Measurements from ENCODE around the gene XRCC6. TPM values are rescaled to one million over a fixed set of nuclear protein-coding genes. Genes with fewer than 3 reads are reported as not detected.
A peak's percentile ranks its signal among the peaks of the same experiment; 100 is the strongest.

The XRCC6 gene
- total RNA-seq, 2 donors from 2014 or later = 283 to 423 TPM

- ATAC-seq (peak; percentile 14 to 27), DNase-seq (ENCODE audit: low spot score in 2 of 2) (no peak)
- Mint-ChIP-seq H3K9me3 (no peaks in the 10 kb centered on the region), H3K36me3 (peaks cover 18 to 20% of the 10 kb centered on the region in 2 donors), H3K27ac (peak overlapping the region; percentile 93 to 99)
These were observed 66.8 kb downstream of the XRCC6 start for GRCh38 chr22:41687901-41688364.

- H3K36me3 Mint-ChIP-seq = peaks cover 18 to 20% of the 10 kb centered on the region in 2 donors
- ATAC-seq (peak; percentile 98 to 99), DNase-seq (ENCODE audit: low spot score in 2 of 2) (peak; percentile 90 to 93)
- peak within 1 kb of the TSS; percentile 93 to 99 for H3K27ac Mint-ChIP-seq
- no peaks in the 10 kb centered on the region for H3K9me3 Mint-ChIP-seq
These were observed 67.5 kb downstream of the XRCC6 start, which contains the start of gene SNU13 for GRCh38 chr22:41688365-41689211. Gene SNU13, minus strand, starts transcription at chr22:41688867. Its CDS starts 71 bp downstream, at chr22:41688796.

- peak overlapping the region in 1 of 2 donors; percentile 93 for H3K27ac Mint-ChIP-seq
These were observed 69.4 kb downstream of the XRCC6 start for GRCh38 chr22:41690476-41690875.

GRCh38 chr22:41695211-41695610, 74.1 kb downstream of the XRCC6 start:
- DNase-seq (ENCODE audit: low spot score in 2 of 2) (no peak), ATAC-seq (no peak)
- no peak overlapping the region for H3K27ac Mint-ChIP-seq
- no peaks in the 10 kb centered on the region for H3K36me3 Mint-ChIP-seq
- H3K9me3 Mint-ChIP-seq = no peaks in the 10 kb centered on the region

More at GRCh38 chr22:41690476-41690875, 69.4 kb downstream of the XRCC6 start:
- ATAC-seq (no peak), DNase-seq (ENCODE audit: low spot score in 2 of 2) (no peak)
- no peaks in the 10 kb centered on the region for H3K9me3 Mint-ChIP-seq
- peaks cover 18 to 20% of the 10 kb centered on the region in 2 donors for H3K36me3 Mint-ChIP-seq

GRCh38 chr22:41696703-41697102, 75.6 kb downstream of the XRCC6 start:
- Mint-ChIP-seq H3K36me3 (no peaks in the 10 kb centered on the region), H3K9me3 (no peaks in the 10 kb centered on the region), H3K27ac (peak overlapping the region in 1 of 2 donors; percentile 63)
- no peak for DNase-seq (ENCODE audit: low spot score in 2 of 2)
- peak; percentile 8 to 18 for ATAC-seq

- Mint-ChIP-seq H3K9me3 (no peaks in the 10 kb centered on the region), H3K36me3 (no peaks in the 10 kb centered on the region), H3K27ac (no peak overlapping the region)
- ATAC-seq = peak; percentile 79 to 89
- peak; percentile 89 to 97 for DNase-seq (ENCODE audit: low spot score in 2 of 2)
These were observed 76.2 kb downstream of the XRCC6 start for GRCh38 chr22:41697126-41697775.

GRCh38 chr22:41699264-41700107, 78.4 kb downstream of the XRCC6 start, which contains the start of gene MEI1:
Gene MEI1, plus strand, starts transcription at chr22:41699503. Its CDS starts 36 bp downstream, at chr22:41699539.
- Mint-ChIP-seq H3K9me3 (no peaks in the 10 kb centered on the region), H3K27ac (peak within 1 kb of the TSS; percentile 31 to 93)
- ATAC-seq = peak; percentile 60 to 75

GRCh38 chr22:41700108-41700364, 78.9 kb downstream of the XRCC6 start:
- H3K36me3 Mint-ChIP-seq = no peaks in the 10 kb centered on the region
- no peak overlapping the region for H3K27ac Mint-ChIP-seq
- H3K9me3 Mint-ChIP-seq = no peaks in the 10 kb centered on the region
- DNase-seq (ENCODE audit: low spot score in 2 of 2) (no peak), ATAC-seq (no peak)

More at GRCh38 chr22:41699264-41700107, 78.4 kb downstream of the XRCC6 start, which contains the start of gene MEI1:
- DNase-seq (ENCODE audit: low spot score in 2 of 2) = peak; percentile 91 to 93
- no peaks in the 10 kb centered on the region for H3K36me3 Mint-ChIP-seq

GRCh38 chr22:41702763-41703162, 81.7 kb downstream of the XRCC6 start:
- ATAC-seq (no peak), DNase-seq (ENCODE audit: low spot score in 2 of 2) (no peak)
- no peak overlapping the region for H3K27ac Mint-ChIP-seq
- no peaks in the 10 kb centered on the region for H3K9me3 Mint-ChIP-seq
- no peaks in the 10 kb centered on the region for H3K36me3 Mint-ChIP-seq

GRCh38 chr22:41709341-41709740, 88.2 kb downstream of the XRCC6 start:
- no peak for ATAC-seq
- no peak for DNase-seq (ENCODE audit: low spot score in 2 of 2)
- Mint-ChIP-seq H3K27ac (no peak overlapping the region), H3K36me3 (no peaks in the 10 kb centered on the region), H3K9me3 (no peaks in the 10 kb centered on the region)

GRCh38 chr22:41713004-41713403, 91.9 kb downstream of the XRCC6 start:
- ATAC-seq (no peak), DNase-seq (ENCODE audit: low spot score in 2 of 2) (no peak)
- Mint-ChIP-seq H3K27ac (no peak overlapping the region), H3K36me3 (no peaks in the 10 kb centered on the region), H3K9me3 (no peaks in the 10 kb centered on the region)

Other genes with a start within 250 kb of the XRCC6 start
- gene TEF, start 239.4 kb upstream of the XRCC6 start, total RNA-seq = 10 to 100 TPM in 1 of 2 donors, 1 to 10 TPM in 1; 1.9 to 15.8 TPM
- 10 to 100 TPM; 28.1 to 29.9 TPM for gene TOB2, start 174.5 kb upstream of the XRCC6 start, total RNA-seq
- 10 to 100 TPM; 61.3 to 76.5 TPM for gene PHF5A, start 152.6 kb upstream of the XRCC6 start, total RNA-seq
- 100 to 1,000 TPM in 1 of 2 donors, 10 to 100 TPM in 1; 100.0 to 112 TPM for gene ACO2, start 152.2 kb upstream of the XRCC6 start, total RNA-seq
- 10 to 100 TPM; 11.2 to 32.7 TPM for gene POLR3H, start 76.8 kb upstream of the XRCC6 start, total RNA-seq
- not detected for gene CSDC2, start 60.3 kb upstream of the XRCC6 start, total RNA-seq
- 10 to 100 TPM; 43.4 to 49.9 TPM for gene PMM1, start 31.5 kb upstream of the XRCC6 start, total RNA-seq
- gene DESI1, start 252 bp upstream of the XRCC6 start, total RNA-seq = 10 to 100 TPM; 18.3 to 44.8 TPM
- gene SNU13, start 67.6 kb downstream of the XRCC6 start, total RNA-seq = 100 to 1,000 TPM; 193 to 235 TPM
- 10 to 100 TPM; 28.3 to 36.9 TPM for gene MEI1, start 78.2 kb downstream of the XRCC6 start, total RNA-seq
- gene CCDC134, start 179.4 kb downstream of the XRCC6 start, total RNA-seq = 10 to 100 TPM; 16.7 to 31.7 TPM
- gene SREBF2, start 211.8 kb downstream of the XRCC6 start, total RNA-seq = 100 to 1,000 TPM; 162 to 163 TPM